ENCODE data around the gene ALOX5AP.

ALOX5AP gene

GRCh38 chr13:30774214-30774730 is 38.9 kb downstream of the ALOX5AP start:
- Histone ChIP-seq H3K27me3 (no peaks in the 10 kb centered on the region), H3K36me3 (no peaks in the 10 kb centered on the region), H3K9me3 (peaks cover 13% of the 10 kb centered on the region), H3K4me1 (peaks cover 34% of the 10 kb centered on the region), H3K27ac (peak overlapping the region; percentile 66), H3K4me2 (peak overlapping the region; percentile 77), H3K9ac (no peak overlapping the region), H3K4me3 (peak overlapping the region; percentile 26; the same call in 1 of the 2 replicates), H4K20me1 (no peaks in the 10 kb centered on the region)
- no peak for TF ChIP-seq Cebpa-rat (IDR thresholded peaks at IDR 0.05)

GRCh38 chr13:30776661-30777060 is 41.3 kb downstream of the ALOX5AP start:
- no peak for TF ChIP-seq Cebpa-rat (IDR thresholded peaks at IDR 0.05)
- Histone ChIP-seq H3K4me1 (peaks cover 19% of the 10 kb centered on the region), H3K4me3 (no peak overlapping the region), H3K36me3 (no peaks in the 10 kb centered on the region), H4K20me1 (no peaks in the 10 kb centered on the region), H3K9ac (no peak overlapping the region), H3K27ac (no peak overlapping the region), H3K27me3 (no peaks in the 10 kb centered on the region), H3K9me3 (peaks cover 13% of the 10 kb centered on the region), H3K4me2 (no peak overlapping the region)

- H3K9ac ChIP-seq, result no peak overlapping the region
- H3K9me3 ChIP-seq, result peaks cover 6% of the 10 kb centered on the region; the same call in 1 of the 2 replicates
- TF ChIP-seq Cebpa-rat (IDR thresholded peaks at IDR 0.05), result no peak
- H3K4me1 ChIP-seq, result peaks cover 10% of the 10 kb centered on the region
- H3K4me2 ChIP-seq, result no peak overlapping the region
- no peaks in the 10 kb centered on the region for H3K36me3 ChIP-seq
- no peaks in the 10 kb centered on the region for H4K20me1 ChIP-seq
- H3K27ac ChIP-seq, result no peak overlapping the region
- no peak overlapping the region for H3K4me3 ChIP-seq
- H3K27me3 ChIP-seq, result no peaks in the 10 kb centered on the region
These were observed 43.7 kb downstream of the ALOX5AP start for GRCh38 chr13:30779016-30779415.

GRCh38 chr13:30779608-30780007 is 44.3 kb downstream of the ALOX5AP start:
- no peaks in the 10 kb centered on the region for H3K27me3 ChIP-seq
- peaks cover 3% of the 10 kb centered on the region; the same call in 1 of the 2 replicates for H3K9me3 ChIP-seq
- H3K36me3 ChIP-seq, result no peaks in the 10 kb centered on the region
- no peaks in the 10 kb centered on the region for H4K20me1 ChIP-seq
- H3K4me2 ChIP-seq, result no peak overlapping the region
- TF ChIP-seq Cebpa-rat (IDR thresholded peaks at IDR 0.05), result no peak
- no peak overlapping the region for H3K9ac ChIP-seq
- H3K27ac ChIP-seq, result no peak overlapping the region
- H3K4me3 ChIP-seq, result no peak overlapping the region
- peaks cover 4% of the 10 kb centered on the region for H3K4me1 ChIP-seq

GRCh38 chr13:30780338-30780981 is 45.1 kb downstream of the ALOX5AP start:
- H3K27ac ChIP-seq, result no peak overlapping the region
- no peaks in the 10 kb centered on the region for H3K36me3 ChIP-seq
- no peak overlapping the region for H3K9ac ChIP-seq
- H3K27me3 ChIP-seq, result no peaks in the 10 kb centered on the region
- no peaks in the 10 kb centered on the region for H3K4me1 ChIP-seq
- H4K20me1 ChIP-seq, result no peaks in the 10 kb centered on the region
- H3K4me2 ChIP-seq, result no peak overlapping the region
- TF ChIP-seq Cebpa-rat (IDR thresholded peaks at IDR 0.05), result no peak
- H3K9me3 ChIP-seq, result no peaks in the 10 kb centered on the region
- no peak overlapping the region for H3K4me3 ChIP-seq

- Histone ChIP-seq H3K9ac (no peak overlapping the region), H3K4me2 (no peak overlapping the region), H3K36me3 (no peaks in the 10 kb centered on the region), H3K4me3 (no peak overlapping the region), H4K20me1 (no peaks in the 10 kb centered on the region), H3K27ac (no peak overlapping the region), H3K4me1 (no peaks in the 10 kb centered on the region), H3K27me3 (no peaks in the 10 kb centered on the region), H3K9me3 (no peaks in the 10 kb centered on the region)
- TF ChIP-seq Cebpa-rat (IDR thresholded peaks at IDR 0.05), result no peak
These were observed 50.0 kb downstream of the ALOX5AP start for GRCh38 chr13:30785191-30785850.

GRCh38 chr13:30786648-30787047 is 51.3 kb downstream of the ALOX5AP start:
- no peaks in the 10 kb centered on the region for H4K20me1 ChIP-seq
- no peaks in the 10 kb centered on the region for H3K4me1 ChIP-seq
- no peak for TF ChIP-seq Cebpa-rat (IDR thresholded peaks at IDR 0.05)
- no peak overlapping the region for H3K9ac ChIP-seq
- no peak overlapping the region for H3K4me3 ChIP-seq
- H3K9me3 ChIP-seq, result no peaks in the 10 kb centered on the region
- no peaks in the 10 kb centered on the region for H3K36me3 ChIP-seq
- H3K27me3 ChIP-seq, result no peaks in the 10 kb centered on the region
- H3K27ac ChIP-seq, result no peak overlapping the region
- no peak overlapping the region for H3K4me2 ChIP-seq

- Histone ChIP-seq H3K4me2 (no peak overlapping the region), H3K9ac (no peak overlapping the region), H3K4me3 (no peak overlapping the region), H3K4me1 (peaks cover 4% of the 10 kb centered on the region; the same call in 1 of the 2 replicates), H4K20me1 (no peaks in the 10 kb centered on the region), H3K9me3 (no peaks in the 10 kb centered on the region), H3K27ac (no peak overlapping the region), H3K36me3 (no peaks in the 10 kb centered on the region), H3K27me3 (no peaks in the 10 kb centered on the region)
- no peak for TF ChIP-seq Cebpa-rat (IDR thresholded peaks at IDR 0.05)
These were observed 52.6 kb downstream of the ALOX5AP start for GRCh38 chr13:30787738-30788525.

GRCh38 chr13:30789166-30789862 is 54.0 kb downstream of the ALOX5AP start:
- no peaks in the 10 kb centered on the region for H4K20me1 ChIP-seq
- no peak for TF ChIP-seq Cebpa-rat (IDR thresholded peaks at IDR 0.05)

More at GRCh38 chr13:30789166-30789862, 54.0 kb downstream of the ALOX5AP start:
- Histone ChIP-seq H3K36me3 (no peaks in the 10 kb centered on the region), H3K4me2 (no peak overlapping the region), H3K27me3 (no peaks in the 10 kb centered on the region), H3K4me1 (peaks cover 4% of the 10 kb centered on the region; the same call in 1 of the 2 replicates), H3K9me3 (no peaks in the 10 kb centered on the region), H3K27ac (no peak overlapping the region), H3K4me3 (no peak overlapping the region), H3K9ac (no peak overlapping the region)

Data from BLaER1 (cell line).